AG09319 (cell line): ENCODE data around the gene GDF7.

ENCODE experiments used
- DNase-seq: peaks from one replicate; pipeline ENCODE4 v3.0.0-alpha.2; 2010; ENCODE audit warnings: low read depth; ENCODE audit errors: extremely low read depth
- CTCF ChIP-seq: IDR thresholded peaks from 2 replicates; pipeline ENCODE4 v1.5.1; 2011; ENCODE audit warnings: low read depth, mild to moderate bottlenecking, inconsistent platforms, low read length, moderate library complexity

The GDF7 gene

GRCh38 chr2:20640411-20641122, 26.4 kb upstream of the GDF7 start:
- no peak for TF ChIP-seq CTCF
- DNase-seq = no peak

- no peak for DNase-seq
- TF ChIP-seq CTCF = no peak
Observed at GRCh38 chr2:20641123-20641985, 25.6 kb upstream of the GDF7 start.

GRCh38 chr2:20642055-20642971, 24.6 kb upstream of the GDF7 start:
- peak; percentile 94 for TF ChIP-seq CTCF
- DNase-seq = no peak

GRCh38 chr2:20643060-20643459, 23.9 kb upstream of the GDF7 start:
- no peak for TF ChIP-seq CTCF

GRCh38 chr2:20643826-20644225, 23.1 kb upstream of the GDF7 start:
- DNase-seq = no peak
- no peak for TF ChIP-seq CTCF

More at GRCh38 chr2:20643060-20643459, 23.9 kb upstream of the GDF7 start:
- DNase-seq = no peak

- DNase-seq = no peak
- no peak for TF ChIP-seq CTCF
Observed at GRCh38 chr2:20645301-20645701, 21.6 kb upstream of the GDF7 start.

- TF ChIP-seq CTCF = no peak
- no peak for DNase-seq
Observed at GRCh38 chr2:20645761-20646160, 21.2 kb upstream of the GDF7 start.
